HG02678 (cell line): Measurements from ENCODE around the gene SEMA3C.

ENCODE experiments used
- ATAC-seq: cut with Tn5 transposase; IDR thresholded peaks from one replicate; pipeline ENCODE4 v1.9.1; 2021; ENCODE audit warnings: mild to moderate bottlenecking, moderate library complexity; ENCODE audit not compliant: unreplicated experiment

The SEMA3C gene

GRCh38 chr7:80858141-80858903 is 60.5 kb downstream of the SEMA3C start:
- no peak for ATAC-seq

- no peak for ATAC-seq
Measured at GRCh38 chr7:80856769-80857168, 62.1 kb downstream of the SEMA3C start.

- no peak for ATAC-seq
Measured at GRCh38 chr7:80851896-80852476, 66.9 kb downstream of the SEMA3C start.

GRCh38 chr7:80848841-80849240 is 70.0 kb downstream of the SEMA3C start:
- no peak for ATAC-seq

- no peak for ATAC-seq
Measured at GRCh38 chr7:80847895-80848294, 71.0 kb downstream of the SEMA3C start.

- ATAC-seq = no peak
Measured at GRCh38 chr7:80847027-80847426, 71.8 kb downstream of the SEMA3C start.

GRCh38 chr7:80844916-80845315 is 73.9 kb downstream of the SEMA3C start:
- ATAC-seq = no peak

- ATAC-seq = no peak
Measured at GRCh38 chr7:80843018-80843677, 75.7 kb downstream of the SEMA3C start.

- no peak for ATAC-seq
Measured at GRCh38 chr7:80842022-80842790, 76.6 kb downstream of the SEMA3C start.

- no peak for ATAC-seq
Measured at GRCh38 chr7:80841423-80841955, 77.4 kb downstream of the SEMA3C start.

- no peak for ATAC-seq
Measured at GRCh38 chr7:80840681-80841080, 78.2 kb downstream of the SEMA3C start.

GRCh38 chr7:80839855-80840254 is 79.0 kb downstream of the SEMA3C start:
- ATAC-seq = no peak

GRCh38 chr7:80838643-80839042 is 80.2 kb downstream of the SEMA3C start:
- no peak for ATAC-seq

- ATAC-seq = no peak
Measured at GRCh38 chr7:80837345-80837744, 81.5 kb downstream of the SEMA3C start.

- no peak for ATAC-seq
Measured at GRCh38 chr7:80835251-80835650, 83.6 kb downstream of the SEMA3C start.

- ATAC-seq = no peak
Measured at GRCh38 chr7:80833289-80834268, 85.3 kb downstream of the SEMA3C start.

GRCh38 chr7:80832006-80832405 is 86.8 kb downstream of the SEMA3C start:
- no peak for ATAC-seq

- ATAC-seq = no peak
Measured at GRCh38 chr7:80830584-80831285, 88.1 kb downstream of the SEMA3C start.

- no peak for ATAC-seq
Measured at GRCh38 chr7:80830010-80830409, 88.8 kb downstream of the SEMA3C start.
